ENCODE results near the gene PLA2G6.

DNA sequence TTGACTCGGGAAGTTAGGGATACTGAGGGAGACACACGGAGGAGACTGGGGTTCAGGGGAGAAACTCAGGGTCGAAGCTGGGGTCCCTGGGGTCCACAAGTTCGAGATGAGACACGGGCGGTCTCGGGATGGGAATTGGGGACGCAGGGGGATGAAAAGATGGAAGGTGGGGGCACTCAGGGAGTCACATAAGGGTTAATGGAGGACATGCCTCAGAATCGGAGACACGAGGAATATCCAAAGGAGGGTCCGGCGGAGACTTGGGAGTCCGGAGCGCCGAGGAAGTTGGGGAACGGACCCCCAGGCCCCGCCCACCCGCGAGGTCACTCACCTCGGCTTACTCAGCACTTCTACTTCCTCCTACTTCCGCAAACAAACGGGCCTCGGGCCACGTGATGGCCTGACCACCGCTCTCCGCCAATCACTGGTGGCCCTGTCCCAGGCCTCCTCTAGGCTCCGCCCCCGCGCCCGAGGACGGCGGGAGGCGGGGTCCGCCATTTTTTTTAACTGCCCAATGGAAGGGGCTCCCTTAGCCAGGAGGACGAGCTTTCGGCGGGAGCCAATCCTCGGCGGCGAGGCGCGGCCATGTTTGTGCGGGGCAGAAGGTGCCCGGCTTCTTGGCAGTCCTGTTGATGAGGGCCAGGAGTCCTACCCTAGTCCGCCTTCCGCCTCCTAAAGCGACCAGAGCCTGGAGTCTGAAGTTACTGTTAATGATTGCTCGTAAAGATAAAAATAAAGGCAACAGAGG lies at the start of gene PLA2G6:
- TF ChIP-seq, protein P1, sequence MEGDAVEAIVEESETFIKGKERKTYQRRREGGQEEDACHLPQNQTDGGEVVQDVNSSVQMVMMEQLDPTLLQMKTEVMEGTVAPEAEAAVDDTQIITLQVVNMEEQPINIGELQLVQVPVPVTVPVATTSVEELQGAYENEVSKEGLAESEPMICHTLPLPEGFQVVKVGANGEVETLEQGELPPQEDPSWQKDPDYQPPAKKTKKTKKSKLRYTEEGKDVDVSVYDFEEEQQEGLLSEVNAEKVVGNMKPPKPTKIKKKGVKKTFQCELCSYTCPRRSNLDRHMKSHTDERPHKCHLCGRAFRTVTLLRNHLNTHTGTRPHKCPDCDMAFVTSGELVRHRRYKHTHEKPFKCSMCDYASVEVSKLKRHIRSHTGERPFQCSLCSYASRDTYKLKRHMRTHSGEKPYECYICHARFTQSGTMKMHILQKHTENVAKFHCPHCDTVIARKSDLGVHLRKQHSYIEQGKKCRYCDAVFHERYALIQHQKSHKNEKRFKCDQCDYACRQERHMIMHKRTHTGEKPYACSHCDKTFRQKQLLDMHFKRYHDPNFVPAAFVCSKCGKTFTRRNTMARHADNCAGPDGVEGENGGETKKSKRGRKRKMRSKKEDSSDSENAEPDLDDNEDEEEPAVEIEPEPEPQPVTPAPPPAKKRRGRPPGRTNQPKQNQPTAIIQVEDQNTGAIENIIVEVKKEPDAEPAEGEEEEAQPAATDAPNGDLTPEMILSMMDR (IDR thresholded peaks at IDR 0.05), result no peak
- peak in 3 of 4 donors; percentile 19 to 46 (median 45) for TF ChIP-seq POLR2A (IDR thresholded peaks at IDR 0.05)
- TF ChIP-seq EP300 (IDR thresholded peaks at IDR 0.05), result peak in 1 of 4 donors; percentile 9

Data from upper lobe of left lung (tissue), 4 donors.